AG04449 (cell line): ENCODE data around the gene FANCC.

Source experiments
- CTCF ChIA-PET: fragments of 350-600 bp; formaldehyde crosslinking; extraction: SDS; loops from one replicate; lab custom pipeline; 2021; ENCODE audit warnings: antibody characterized with exemption; lab: Yijun Ruan, JAX
- POLR2A ChIA-PET: fragments of 400-600, 350-600 bp; formaldehyde crosslinking; extraction: SDS; loops from one replicate; lab custom pipeline; 2020; ENCODE audit warnings: antibody characterized with exemption, inconsistent platforms; lab: Yijun Ruan, JAX
- DNase-seq: peaks from one replicate; pipeline ENCODE4 v3.0.0-alpha.2; 2010; ENCODE audit warnings: low read depth, low spot score
- H3K4me3 ChIP-seq: 2 replicates; pipeline ENCODE4 v1.5.1; 2011; ENCODE audit warnings: low read depth, mild to moderate bottlenecking, control low read depth, low read length
- CTCF ChIP-seq: IDR thresholded peaks from one replicate; pipeline ENCODE4 v1.5.1; 2011; ENCODE audit warnings: mild to moderate bottlenecking, moderate library complexity, low read length, control low read depth, inconsistent platforms; ENCODE audit not compliant: insufficient read depth; ENCODE audit errors: missing control alignments

The FANCC gene

GRCh38 chr9:95317119-95317892 lies at the start of gene FANCC:
TSS of gene FANCC (minus strand) at chr9:95317709. CDS start at chr9:95249291, 68,418 bp downstream.
- TF ChIP-seq CTCF, result no peak
- ChIA-PET POLR2A (interaction anchor here (0.6 to 1.0 kb wide), 2 partner anchors 195 to 234 kb away, joined by 3 read pairs; no protein-coding TSS in a partner anchor), CTCF (no interaction called here)
- DNase-seq, result no peak
- H3K4me3 ChIP-seq, result peak within 1 kb of the TSS; percentile 95

GRCh38 chr9:95366731-95367325 lies 49.3 kb upstream of the FANCC start:
- CTCF ChIA-PET, result no interaction called here
- POLR2A ChIA-PET, result no interaction called here

GRCh38 chr9:95365766-95366165 lies 48.3 kb upstream of the FANCC start:
- no peak for DNase-seq
- ChIA-PET POLR2A (no interaction called here), CTCF (interaction anchor here (1.7 kb wide), 1 partner anchor 10 kb away, joined by 3 read pairs; no protein-coding TSS in a partner anchor)
- TF ChIP-seq CTCF, result no peak
- no peak overlapping the region for H3K4me3 ChIP-seq

More at GRCh38 chr9:95366731-95367325, 49.3 kb upstream of the FANCC start:
- no peak overlapping the region for H3K4me3 ChIP-seq
- no peak for TF ChIP-seq CTCF
- no peak for DNase-seq

- POLR2A ChIA-PET, result no interaction called here
- peak; percentile 21 for DNase-seq
- CTCF ChIA-PET, result no interaction called here
- no peak overlapping the region for H3K4me3 ChIP-seq
- TF ChIP-seq CTCF, result no peak
These were observed 45.7 kb upstream of the FANCC start for GRCh38 chr9:95363051-95363841.

- no peak overlapping the region for H3K4me3 ChIP-seq
- no peak for DNase-seq
- TF ChIP-seq CTCF, result no peak
- ChIA-PET CTCF (interaction anchor here (0.9 to 1.6 kb wide), 2 partner anchors 12 to 20 kb away, joined by 3 to 4 read pairs; no protein-coding TSS in a partner anchor), POLR2A (no interaction called here)
These were observed 43.4 kb upstream of the FANCC start for GRCh38 chr9:95360866-95361265.
